Left lung (tissue), 10 donors: Measurements from ENCODE around the gene CLIC4. TPM values are rescaled to one million over a fixed set of nuclear protein-coding genes. Genes with fewer than 3 reads are reported as not detected.

Experiments used
- ATAC-seq: fragments of 200-7000 bp; cut with Tn5 transposase; one replicate; pipeline ENCODE4 v1.9.1; 2020; ENCODE audit warnings: moderate library complexity
- DNase-seq, 4 donors: peaks; one replicate each; pipeline ENCODE4 v3.0.0-alpha.2; 2013 to 2020
- H3K27ac ChIP-seq, 2 donors: fragments of 200-600 bp; sonication (generic) in 1 of 2; one replicate each; pipeline versions ENCODE4 v1.5.0 to v1.8.0; 2020 to 2021
- H3K27me3 ChIP-seq, 2 donors: fragments of 200-600 bp; sonication (generic) in 1 of 2; one replicate each; pipeline versions ENCODE4 v1.5.0 to v1.8.0; 2020 to 2021
- H3K36me3 ChIP-seq, 2 donors: fragments of 200-600 bp; sonication (generic) in 1 of 2; one replicate each; pipeline versions ENCODE4 v1.5.0 to v1.8.0; 2020 to 2021
- H3K4me1 ChIP-seq, 2 donors: fragments of 200-600 bp; one replicate each; pipeline ENCODE4 v1.8.0; 2021
- H3K4me3 ChIP-seq, 2 donors: fragments of 200-600 bp; sonication (generic) in 1 of 2; one replicate each; pipeline versions ENCODE4 v1.5.0 to v1.8.0; 2020 to 2021; ENCODE audit warnings: mild to moderate bottlenecking in 1 of 2
- H3K9me3 ChIP-seq, 2 donors: fragments of 200-600 bp; sonication (generic) in 1 of 2; one replicate each; pipeline versions ENCODE4 v1.5.0 to v1.8.0; 2020 to 2021
- CTCF ChIP-seq, 2 donors: fragments of 200-600 bp; sonication (generic) in 1 of 2; IDR thresholded peaks; one replicate each; pipeline versions ENCODE4 v1.5.0 to v1.8.0; 2021; ENCODE audit warnings: antibody characterized with exemption in 2 of 2
- intact Hi-C, 2 donors: fragments of 100-400 bp; cut with DNase I; formaldehyde crosslinking; loops; one replicate each; pipeline versions ENCODE4 v1.11.2 to v1.14.2; 2022
- polyA plus RNA-seq, 6 donors: library from polyadenylated mRNA; unstranded; fragments of 120-200 nt; gene quantifications; one replicate each; pipeline ENCODE4 v1.2.1, GENCODE V29; 2013; ENCODE audit not compliant: insufficient read length in 6 of 6
- total RNA-seq, 2 donors: library from RNA; stranded (reverse); fragmentation: NEBNext Ultra II Directional; extraction: Animal tissue kit (Norgen Biotek cat#: 25700); gene quantifications; one replicate each; pipeline ENCODE4 v1.2.1, GENCODE V29; 2021
- donor health status: DM: no; HTN: yes; CAD: no.
- donor health status: DM: no; HTN: no; CAD: no.

The CLIC4 gene
- total and polyA plus RNA-seq, 8 donors = 158 to 257 (median 224) TPM

GRCh38 chr1:24735509-24736375, 9.5 kb upstream of the CLIC4 start:
- ATAC-seq (peak; percentile 71), DNase-seq (peak in 2 of 4 donors; percentile 91 to 94)
- intact Hi-C loops = no loop called here
- H3K27me3 ChIP-seq = no peaks in the 10 kb centered on the region
- no peak for TF ChIP-seq CTCF (IDR thresholded peaks at IDR 0.05)
- H3K4me1 ChIP-seq = peaks cover 5 to 48% of the 10 kb centered on the region in 2 donors
- peak overlapping the region; percentile 62 to 66 for H3K27ac ChIP-seq
- H3K4me3 ChIP-seq = no peak overlapping the region
- H3K9me3 ChIP-seq = no peaks in the 10 kb centered on the region
- H3K36me3 ChIP-seq = no peaks in the 10 kb centered on the region

GRCh38 chr1:24737368-24738117, 7.7 kb upstream of the CLIC4 start:
- Histone ChIP-seq H3K36me3 (no peaks in the 10 kb centered on the region), H3K27ac (peak overlapping the region in 1 of 2 donors; percentile 28), H3K9me3 (no peaks in the 10 kb centered on the region), H3K4me3 (no peak overlapping the region), H3K4me1 (peaks cover 2 to 40% of the 10 kb centered on the region in 2 donors), H3K27me3 (no peaks in the 10 kb centered on the region)
- ATAC-seq (no peak), DNase-seq (no peak)
- intact Hi-C loops = no loop called here
- TF ChIP-seq CTCF (IDR thresholded peaks at IDR 0.05) = no peak

- Histone ChIP-seq H3K36me3 (no peaks in the 10 kb centered on the region), H3K27me3 (no peaks in the 10 kb centered on the region), H3K9me3 (no peaks in the 10 kb centered on the region), H3K27ac (no peak overlapping the region), H3K4me1 (peaks cover 8 to 47% of the 10 kb centered on the region in 2 donors), H3K4me3 (no peak overlapping the region)
- DNase-seq (no peak), ATAC-seq (no peak)
- no peak for TF ChIP-seq CTCF (IDR thresholded peaks at IDR 0.05)
- intact Hi-C loops = no loop called here
Measured at GRCh38 chr1:24739241-24739640, 6.0 kb upstream of the CLIC4 start.

GRCh38 chr1:24742090-24742938, 2.9 kb upstream of the CLIC4 start:
- H3K27ac ChIP-seq = no peak overlapping the region
- H3K4me1 ChIP-seq = peaks cover 6 to 41% of the 10 kb centered on the region in 2 donors
- no peaks in the 10 kb centered on the region for H3K9me3 ChIP-seq
- TF ChIP-seq CTCF (IDR thresholded peaks at IDR 0.05) = no peak
- no peak for ATAC-seq
- no peak for DNase-seq
- intact Hi-C loops = no loop called here
- no peaks in the 10 kb centered on the region for H3K36me3 ChIP-seq
- H3K27me3 ChIP-seq = no peaks in the 10 kb centered on the region
- no peak overlapping the region for H3K4me3 ChIP-seq
